OCI-LY3 (cell line): Measurements from ENCODE around the gene BTF3L4.

Source experiments
- CTCF ChIP-seq: fragments of 200-600, 300-600 bp; sonication (generic); IDR thresholded peaks from 2 replicates; pipeline ENCODE4 v1.5.1; 2014; ENCODE audit warnings: antibody characterized with exemption, low read length, low read depth
- EZH2phosphoT487 ChIP-seq: fragments of 200-600 bp; shearing (Covaris generic); IDR thresholded peaks from 2 replicates; pipeline ENCODE4 v1.6.1; 2018; ENCODE audit warnings: antibody characterized with exemption, mixed run types, low read depth

GRCh38 chr1:52032124-52032784 lies 23.8 kb upstream of the BTF3L4 start:
- no peak for TF ChIP-seq CTCF
- TF ChIP-seq EZH2phosphoT487: no peak
